Astrocyte (in vitro differentiated cells and primary cell): ENCODE results near the gene FADS6. TPM values are rescaled to one million over a fixed set of nuclear protein-coding genes. Genes with fewer than 3 reads are reported as not detected.
A peak's percentile ranks its signal among the peaks of the same experiment; 100 is the strongest.

ENCODE experiments used
- DNase-seq: peaks from one replicate; pipeline ENCODE4 v3.0.0-alpha.2; 2010; ENCODE audit warnings: low read depth
- FAIRE-seq: peaks from 2 replicates; lab custom pipeline; 2011; peaks lifted over from hg19 to GRCh38; lab: Jason Lieb, UNC
- H2AFZ ChIP-seq: 2 replicates; pipeline ENCODE4 v1.6.0; 2012; ENCODE audit warnings: low read depth, low read length, inconsistent platforms
- H3K27ac ChIP-seq: 2 replicates; pipeline ENCODE4 v1.5.1; 2011; ENCODE audit warnings: low read depth, low read length, inconsistent platforms
- H3K27me3 ChIP-seq: 2 replicates; pipeline ENCODE4 v1.6.0; 2011; ENCODE audit warnings: low read length, inconsistent platforms; ENCODE audit not compliant: insufficient read depth
- H3K36me3 ChIP-seq: 2 replicates; pipeline ENCODE4 v1.5.1; 2011; ENCODE audit warnings: low read length, inconsistent platforms; ENCODE audit not compliant: insufficient read depth
- H3K4me1 ChIP-seq: 2 replicates; pipeline ENCODE4 v1.5.1; 2011; ENCODE audit warnings: low read length, inconsistent platforms; ENCODE audit not compliant: insufficient read depth
- H3K4me2 ChIP-seq: 2 replicates; pipeline ENCODE4 v1.6.0; 2012; ENCODE audit warnings: low read length, inconsistent platforms
- H3K4me3 ChIP-seq: 2 replicates; pipeline ENCODE4 v1.5.1; 2011; ENCODE audit warnings: low read depth, mild to moderate bottlenecking, low read length, inconsistent platforms; ENCODE audit not compliant: insufficient read depth
- H3K79me2 ChIP-seq: 2 replicates; pipeline ENCODE4 v1.6.0; 2012; ENCODE audit warnings: mild to moderate bottlenecking, low read length, inconsistent platforms; ENCODE audit not compliant: insufficient read depth
- H3K9ac ChIP-seq: 2 replicates; pipeline ENCODE4 v1.6.0; 2012; ENCODE audit warnings: mild to moderate bottlenecking, low read length, inconsistent platforms
- H3K9me3 ChIP-seq: 2 replicates; pipeline ENCODE4 v1.5.1; 2012; ENCODE audit warnings: low read depth, mild to moderate bottlenecking, low read length, inconsistent platforms; ENCODE audit not compliant: insufficient read depth
- H4K20me1 ChIP-seq: 2 replicates; pipeline ENCODE4 v1.6.0; 2012; ENCODE audit warnings: low read length, inconsistent platforms; ENCODE audit not compliant: insufficient read depth
- H3K27ac Mint-ChIP-seq: one replicate; pipeline ENCODE4 v1.8.0; 2021; ENCODE audit warnings: mild to moderate bottlenecking, mixed read lengths; ENCODE audit not compliant: unreplicated experiment
- H3K27me3 Mint-ChIP-seq: one replicate; pipeline ENCODE4 v1.8.0; 2021; ENCODE audit warnings: low read depth, mixed read lengths; ENCODE audit not compliant: unreplicated experiment
- H3K36me3 Mint-ChIP-seq: one replicate; pipeline ENCODE4 v1.8.0; 2021; ENCODE audit warnings: low read depth, mixed read lengths; ENCODE audit not compliant: unreplicated experiment
- H3K4me1 Mint-ChIP-seq: one replicate; pipeline ENCODE4 v1.8.0; 2021; ENCODE audit warnings: low read depth, mixed read lengths; ENCODE audit not compliant: unreplicated experiment
- H3K4me3 Mint-ChIP-seq: one replicate; pipeline ENCODE4 v1.8.0; 2021; ENCODE audit warnings: mild to moderate bottlenecking, moderate library complexity, mixed read lengths; ENCODE audit not compliant: unreplicated experiment
- H3K9me3 Mint-ChIP-seq: one replicate; pipeline ENCODE4 v1.8.0; 2021; ENCODE audit warnings: mild to moderate bottlenecking, mixed read lengths; ENCODE audit not compliant: unreplicated experiment
- EZH2 ChIP-seq: IDR thresholded peaks from 2 replicates; pipeline ENCODE4 v1.6.1; 2012; ENCODE audit warnings: mild to moderate bottlenecking, low read length, inconsistent platforms; ENCODE audit not compliant: insufficient read depth
- total RNA-seq: library from RNA; stranded (reverse); gene quantifications from 2 replicates; pipeline ENCODE4 v1.2.1, GENCODE V29; 2021
- TF ChIP-seq, protein P1 (sequence below): IDR thresholded peaks from 2 replicates; pipeline ENCODE4 v1.5.1; 2011; ENCODE audit warnings: low read depth, mild to moderate bottlenecking, inconsistent platforms, low read length, moderate library complexity; ENCODE audit not compliant: insufficient read depth

Gene FADS6
- total RNA-seq, 1 donor from 2014 or later, result not detected

DNA sequence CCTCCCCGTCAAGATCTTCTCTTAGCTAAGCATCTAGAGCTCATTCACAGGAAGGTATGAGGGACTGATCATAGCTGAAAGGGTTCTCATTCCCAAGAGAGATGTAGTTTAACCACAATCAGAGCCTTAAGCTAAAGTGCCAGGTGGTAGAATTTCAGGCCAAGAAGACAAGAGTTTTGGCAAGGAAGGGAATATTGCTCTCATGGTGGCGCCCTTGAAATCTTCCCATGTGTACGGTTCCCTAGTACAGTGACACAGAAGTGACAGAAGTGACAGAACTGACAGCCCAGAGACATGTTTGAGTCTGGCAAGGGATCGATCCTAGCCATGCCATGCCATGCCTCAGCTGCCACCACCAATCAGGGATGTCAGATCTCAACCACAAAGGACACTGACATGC lies 36.2 kb downstream of the FADS6 start:
- Histone ChIP-seq H2AFZ (no peak overlapping the region), H3K79me2 (no peaks in the 10 kb centered on the region), H3K9ac (no peak overlapping the region), H3K4me3 (no peak overlapping the region), H3K27ac (no peak overlapping the region), H4K20me1 (peaks cover 22% of the 10 kb centered on the region), H3K4me2 (no peak overlapping the region), H3K27me3 (peaks cover 64% of the 10 kb centered on the region), H3K4me1 (no peaks in the 10 kb centered on the region), H3K36me3 (no peaks in the 10 kb centered on the region), H3K9me3 (peaks cover under 1% of the 10 kb centered on the region)
- Mint-ChIP-seq H3K36me3 (peaks cover 7% of the 10 kb centered on the region), H3K4me3 (no peak overlapping the region), H3K27ac (peak overlapping the region; percentile 20), H3K9me3 (peaks cover 3% of the 10 kb centered on the region), H3K27me3 (peaks cover 69% of the 10 kb centered on the region), H3K4me1 (peaks cover 4% of the 10 kb centered on the region)
- no peak for TF ChIP-seq EZH2
- TF ChIP-seq, protein P1, sequence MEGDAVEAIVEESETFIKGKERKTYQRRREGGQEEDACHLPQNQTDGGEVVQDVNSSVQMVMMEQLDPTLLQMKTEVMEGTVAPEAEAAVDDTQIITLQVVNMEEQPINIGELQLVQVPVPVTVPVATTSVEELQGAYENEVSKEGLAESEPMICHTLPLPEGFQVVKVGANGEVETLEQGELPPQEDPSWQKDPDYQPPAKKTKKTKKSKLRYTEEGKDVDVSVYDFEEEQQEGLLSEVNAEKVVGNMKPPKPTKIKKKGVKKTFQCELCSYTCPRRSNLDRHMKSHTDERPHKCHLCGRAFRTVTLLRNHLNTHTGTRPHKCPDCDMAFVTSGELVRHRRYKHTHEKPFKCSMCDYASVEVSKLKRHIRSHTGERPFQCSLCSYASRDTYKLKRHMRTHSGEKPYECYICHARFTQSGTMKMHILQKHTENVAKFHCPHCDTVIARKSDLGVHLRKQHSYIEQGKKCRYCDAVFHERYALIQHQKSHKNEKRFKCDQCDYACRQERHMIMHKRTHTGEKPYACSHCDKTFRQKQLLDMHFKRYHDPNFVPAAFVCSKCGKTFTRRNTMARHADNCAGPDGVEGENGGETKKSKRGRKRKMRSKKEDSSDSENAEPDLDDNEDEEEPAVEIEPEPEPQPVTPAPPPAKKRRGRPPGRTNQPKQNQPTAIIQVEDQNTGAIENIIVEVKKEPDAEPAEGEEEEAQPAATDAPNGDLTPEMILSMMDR, result no peak
- FAIRE-seq, result no peak
- no peak for DNase-seq

DNA sequence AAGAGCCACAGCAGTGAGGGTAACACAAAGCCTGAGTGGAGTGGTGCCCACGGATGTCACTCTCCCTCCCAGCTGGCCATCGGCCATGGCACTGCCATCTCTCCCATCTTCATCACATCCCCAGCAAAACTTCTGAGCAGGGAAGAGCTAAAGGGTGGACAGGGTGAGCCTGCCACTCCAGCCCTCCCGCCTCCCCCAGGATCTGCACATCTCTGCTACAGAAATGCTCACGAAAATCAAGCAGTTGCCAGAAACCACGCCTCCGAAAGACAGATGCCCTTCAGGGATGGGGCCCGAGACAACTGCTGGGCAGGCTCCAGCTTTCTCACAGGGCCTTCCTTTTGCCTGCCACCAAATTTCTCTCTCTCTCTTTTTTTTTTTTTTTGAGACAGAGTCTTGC lies 37.3 kb downstream of the FADS6 start:
- peaks cover 3% of the 10 kb centered on the region for H3K9me3 ChIP-seq
- H3K79me2 ChIP-seq, result no peaks in the 10 kb centered on the region
- H3K4me1 ChIP-seq, result no peaks in the 10 kb centered on the region
- Mint-ChIP-seq H3K36me3 (peaks cover 7% of the 10 kb centered on the region), H3K4me1 (peaks cover 4% of the 10 kb centered on the region), H3K27me3 (peaks cover 72% of the 10 kb centered on the region), H3K4me3 (no peak overlapping the region), H3K27ac (no peak overlapping the region), H3K9me3 (peaks cover 3% of the 10 kb centered on the region)
- no peaks in the 10 kb centered on the region for H3K36me3 ChIP-seq
- no peak overlapping the region for H3K9ac ChIP-seq
- H3K27me3 ChIP-seq, result peaks cover 66% of the 10 kb centered on the region
- no peak overlapping the region for H3K4me2 ChIP-seq
- DNase-seq, result no peak
- H2AFZ ChIP-seq, result no peak overlapping the region
- peaks cover 18% of the 10 kb centered on the region for H4K20me1 ChIP-seq
- FAIRE-seq, result no peak
- TF ChIP-seq EZH2, result no peak
- TF ChIP-seq, protein P1, result no peak
- H3K27ac ChIP-seq, result no peak overlapping the region
- H3K4me3 ChIP-seq, result no peak overlapping the region

- TF ChIP-seq EZH2, result no peak
- TF ChIP-seq, protein P1, result no peak
- no peaks in the 10 kb centered on the region for H3K4me1 ChIP-seq
- H3K4me3 Mint-ChIP-seq, result no peak overlapping the region
- H3K4me1 Mint-ChIP-seq, result peaks cover 4% of the 10 kb centered on the region
- no peak overlapping the region for H3K4me3 ChIP-seq
- no peak overlapping the region for H2AFZ ChIP-seq
- no peak overlapping the region for H3K4me2 ChIP-seq
- DNase-seq (no peak), FAIRE-seq (no peak)
- no peak overlapping the region for H3K9ac ChIP-seq
- H3K9me3 Mint-ChIP-seq, result peaks cover 3% of the 10 kb centered on the region
- no peaks in the 10 kb centered on the region for H3K36me3 ChIP-seq
- H3K27me3 Mint-ChIP-seq, result peaks cover 77% of the 10 kb centered on the region
- peaks cover 7% of the 10 kb centered on the region for H3K36me3 Mint-ChIP-seq
- H3K79me2 ChIP-seq, result no peaks in the 10 kb centered on the region
- no peak overlapping the region for H3K27ac ChIP-seq
- peaks cover 65% of the 10 kb centered on the region for H3K27me3 ChIP-seq
- peaks cover 11% of the 10 kb centered on the region for H4K20me1 ChIP-seq
- H3K9me3 ChIP-seq, result peaks cover 3% of the 10 kb centered on the region
- no peak overlapping the region for H3K27ac Mint-ChIP-seq
Observed at GRCh38 chr17:74855323-74855722, 38.1 kb downstream of the FADS6 start.
